Activated naive CD4-positive, alpha-beta T cell treated with anti-CD3 and anti-CD28 coated beads for 36 hours (primary cell): ENCODE measurements around the gene GAREM1. TPM values are rescaled to one million over a fixed set of nuclear protein-coding genes. Genes with fewer than 3 reads are reported as not detected.

Source experiments
- CTCF ChIA-PET: fragments of 350-600 bp; sonication (Branson Sonifier 250); formaldehyde crosslinking; loops from one replicate; lab custom pipeline; 2021; ENCODE audit warnings: antibody characterized with exemption; lab: Charles Lee
- DNase-seq: peaks from one replicate; pipeline ENCODE4 v3.0.0-alpha.2; 2020
- H3K27ac Mint-ChIP-seq: one replicate; pipeline ENCODE4 v1.8.0; 2021; ENCODE audit warnings: mild to moderate bottlenecking, mixed read lengths
- H3K27me3 Mint-ChIP-seq: one replicate; pipeline ENCODE4 v1.8.0; 2021; ENCODE audit warnings: low read depth, mixed read lengths
- H3K36me3 Mint-ChIP-seq: one replicate; pipeline ENCODE4 v1.8.0; 2021; ENCODE audit warnings: low read depth, mixed read lengths
- H3K4me1 Mint-ChIP-seq: one replicate; pipeline ENCODE4 v1.8.0; 2021; ENCODE audit warnings: low read depth, mixed read lengths
- H3K4me3 Mint-ChIP-seq: one replicate; pipeline ENCODE4 v1.8.0; 2021; ENCODE audit warnings: mild to moderate bottlenecking, moderate library complexity, mixed read lengths
- H3K9me3 Mint-ChIP-seq: one replicate; pipeline ENCODE4 v1.8.0; 2021; ENCODE audit warnings: mixed read lengths
- intact Hi-C: fragments of 100-400 bp; cut with micrococcal nuclease; formaldehyde crosslinking; loops from one replicate; pipeline ENCODE4 v1.15.1; 2023
- total RNA-seq, 2 experiments: library from RNA; stranded (reverse); gene quantifications; one replicate each; pipeline ENCODE4 v1.2.3, GENCODE V29; 2021

GAREM1 gene
- total RNA-seq, 2 experiments from 2014 or later = 0.31 to 0.35 TPM

GRCh38 chr18:32332708-32333107 is 138.0 kb downstream of the GAREM1 start:
- H3K36me3 Mint-ChIP-seq = no peaks in the 10 kb centered on the region

GRCh38 chr18:32328974-32329373 is 141.7 kb downstream of the GAREM1 start:
- Mint-ChIP-seq H3K27ac (no peak overlapping the region), H3K36me3 (no peaks in the 10 kb centered on the region), H3K27me3 (peaks cover 20% of the 10 kb centered on the region), H3K4me1 (no peaks in the 10 kb centered on the region), H3K4me3 (no peak overlapping the region), H3K9me3 (no peaks in the 10 kb centered on the region)
- no peak for DNase-seq
- CTCF ChIA-PET = no interaction called here
- intact Hi-C loops = no loop called here

More at GRCh38 chr18:32332708-32333107, 138.0 kb downstream of the GAREM1 start:
- H3K9me3 Mint-ChIP-seq = no peaks in the 10 kb centered on the region
- intact Hi-C loops = no loop called here
- no peak for DNase-seq
- H3K4me1 Mint-ChIP-seq = no peaks in the 10 kb centered on the region
- no peak overlapping the region for H3K4me3 Mint-ChIP-seq
- CTCF ChIA-PET = no interaction called here
- H3K27ac Mint-ChIP-seq = no peak overlapping the region
- peaks cover 12% of the 10 kb centered on the region for H3K27me3 Mint-ChIP-seq

- intact Hi-C loops = no loop called here
These were observed 142.3 kb downstream of the GAREM1 start for GRCh38 chr18:32328379-32328778.

GRCh38 chr18:32326450-32327308 is 144.0 kb downstream of the GAREM1 start:
- Mint-ChIP-seq H3K4me1 (no peaks in the 10 kb centered on the region), H3K27ac (no peak overlapping the region), H3K9me3 (no peaks in the 10 kb centered on the region), H3K36me3 (no peaks in the 10 kb centered on the region), H3K27me3 (peaks cover 20% of the 10 kb centered on the region), H3K4me3 (no peak overlapping the region)
- DNase-seq = no peak
- CTCF ChIA-PET = interaction anchor here (0.6 to 1.2 kb wide), 3 partner anchors 12 to 465 kb away, joined by 3 read pairs; no protein-coding TSS in a partner anchor
- intact Hi-C loops = no loop called here

More at GRCh38 chr18:32328379-32328778, 142.3 kb downstream of the GAREM1 start:
- Mint-ChIP-seq H3K27me3 (peaks cover 20% of the 10 kb centered on the region), H3K27ac (no peak overlapping the region), H3K9me3 (no peaks in the 10 kb centered on the region), H3K4me3 (no peak overlapping the region), H3K4me1 (no peaks in the 10 kb centered on the region), H3K36me3 (no peaks in the 10 kb centered on the region)
- no peak for DNase-seq
- CTCF ChIA-PET = no interaction called here

- Mint-ChIP-seq H3K4me3 (no peak overlapping the region), H3K27ac (no peak overlapping the region), H3K27me3 (peaks cover 18% of the 10 kb centered on the region), H3K36me3 (no peaks in the 10 kb centered on the region), H3K9me3 (no peaks in the 10 kb centered on the region), H3K4me1 (no peaks in the 10 kb centered on the region)
- intact Hi-C loops = no loop called here
- DNase-seq = no peak
- CTCF ChIA-PET = no interaction called here
These were observed 146.5 kb downstream of the GAREM1 start for GRCh38 chr18:32324181-32324580.

- Mint-ChIP-seq H3K4me3 (no peak overlapping the region), H3K27me3 (peaks cover 14% of the 10 kb centered on the region), H3K36me3 (no peaks in the 10 kb centered on the region), H3K27ac (no peak overlapping the region), H3K4me1 (no peaks in the 10 kb centered on the region), H3K9me3 (no peaks in the 10 kb centered on the region)
- intact Hi-C loops = no loop called here
- CTCF ChIA-PET = interaction anchor here (1.2 kb wide), 1 partner anchor 148 kb away, joined by 3 read pairs; no protein-coding TSS in a partner anchor
- no peak for DNase-seq
These were observed 148.9 kb downstream of the GAREM1 start for GRCh38 chr18:32321826-32322225.

GRCh38 chr18:32319084-32319483 is 151.6 kb downstream of the GAREM1 start:
- H3K4me3 Mint-ChIP-seq = no peak overlapping the region
- CTCF ChIA-PET = no interaction called here
- no peaks in the 10 kb centered on the region for H3K9me3 Mint-ChIP-seq
- no peaks in the 10 kb centered on the region for H3K4me1 Mint-ChIP-seq
- no peaks in the 10 kb centered on the region for H3K36me3 Mint-ChIP-seq
- no peak for DNase-seq
- intact Hi-C loops = no loop called here
- H3K27me3 Mint-ChIP-seq = peaks cover 6% of the 10 kb centered on the region
- H3K27ac Mint-ChIP-seq = no peak overlapping the region

- peaks cover 6% of the 10 kb centered on the region for H3K27me3 Mint-ChIP-seq
- CTCF ChIA-PET = no interaction called here
- H3K9me3 Mint-ChIP-seq = no peaks in the 10 kb centered on the region
- no peak overlapping the region for H3K27ac Mint-ChIP-seq
- no peaks in the 10 kb centered on the region for H3K4me1 Mint-ChIP-seq
- no peak for DNase-seq
- intact Hi-C loops = no loop called here
- H3K36me3 Mint-ChIP-seq = no peaks in the 10 kb centered on the region
- H3K4me3 Mint-ChIP-seq = no peak overlapping the region
These were observed 152.1 kb downstream of the GAREM1 start for GRCh38 chr18:32318581-32318980.

- CTCF ChIA-PET = no interaction called here
- DNase-seq = no peak
- Mint-ChIP-seq H3K9me3 (no peaks in the 10 kb centered on the region), H3K36me3 (no peaks in the 10 kb centered on the region), H3K4me3 (no peak overlapping the region), H3K27me3 (peaks cover 6% of the 10 kb centered on the region), H3K27ac (no peak overlapping the region), H3K4me1 (no peaks in the 10 kb centered on the region)
- intact Hi-C loops = no loop called here
These were observed 153.0 kb downstream of the GAREM1 start for GRCh38 chr18:32317651-32318050.

- Mint-ChIP-seq H3K27me3 (peaks cover 3% of the 10 kb centered on the region), H3K4me3 (no peak overlapping the region), H3K27ac (no peak overlapping the region), H3K9me3 (no peaks in the 10 kb centered on the region), H3K4me1 (no peaks in the 10 kb centered on the region), H3K36me3 (no peaks in the 10 kb centered on the region)
- intact Hi-C loops = no loop called here
- no peak for DNase-seq
- CTCF ChIA-PET = no interaction called here
These were observed 154.8 kb downstream of the GAREM1 start for GRCh38 chr18:32315881-32316280.

- Mint-ChIP-seq H3K4me3 (no peak overlapping the region), H3K36me3 (no peaks in the 10 kb centered on the region), H3K27me3 (peaks cover 7% of the 10 kb centered on the region), H3K9me3 (no peaks in the 10 kb centered on the region), H3K27ac (no peak overlapping the region), H3K4me1 (no peaks in the 10 kb centered on the region)
- no peak for DNase-seq
- intact Hi-C loops = no loop called here
- CTCF ChIA-PET = interaction anchor here (1.0 to 1.8 kb wide), 3 partner anchors 22 to 238 kb away, joined by 3 to 6 read pairs (median 4); no protein-coding TSS in a partner anchor
These were observed 159.9 kb downstream of the GAREM1 start for GRCh38 chr18:32310774-32311173.

- no peak for DNase-seq
- Mint-ChIP-seq H3K4me3 (no peak overlapping the region), H3K27ac (no peak overlapping the region), H3K4me1 (no peaks in the 10 kb centered on the region), H3K27me3 (peaks cover 7% of the 10 kb centered on the region), H3K36me3 (no peaks in the 10 kb centered on the region), H3K9me3 (no peaks in the 10 kb centered on the region)
- intact Hi-C loops = no loop called here
- CTCF ChIA-PET = interaction anchor here (0.9 to 1.8 kb wide), 3 partner anchors 21 to 161 kb away, joined by 3 to 6 read pairs (median 4); partner anchors contain the start of gene GAREM1
These were observed 160.6 kb downstream of the GAREM1 start for GRCh38 chr18:32310101-32310500.
